ENCODE results near the gene ATP2B2.
A peak's percentile ranks its signal among the peaks of the same experiment; 100 is the strongest.

The ATP2B2 gene

DNA sequence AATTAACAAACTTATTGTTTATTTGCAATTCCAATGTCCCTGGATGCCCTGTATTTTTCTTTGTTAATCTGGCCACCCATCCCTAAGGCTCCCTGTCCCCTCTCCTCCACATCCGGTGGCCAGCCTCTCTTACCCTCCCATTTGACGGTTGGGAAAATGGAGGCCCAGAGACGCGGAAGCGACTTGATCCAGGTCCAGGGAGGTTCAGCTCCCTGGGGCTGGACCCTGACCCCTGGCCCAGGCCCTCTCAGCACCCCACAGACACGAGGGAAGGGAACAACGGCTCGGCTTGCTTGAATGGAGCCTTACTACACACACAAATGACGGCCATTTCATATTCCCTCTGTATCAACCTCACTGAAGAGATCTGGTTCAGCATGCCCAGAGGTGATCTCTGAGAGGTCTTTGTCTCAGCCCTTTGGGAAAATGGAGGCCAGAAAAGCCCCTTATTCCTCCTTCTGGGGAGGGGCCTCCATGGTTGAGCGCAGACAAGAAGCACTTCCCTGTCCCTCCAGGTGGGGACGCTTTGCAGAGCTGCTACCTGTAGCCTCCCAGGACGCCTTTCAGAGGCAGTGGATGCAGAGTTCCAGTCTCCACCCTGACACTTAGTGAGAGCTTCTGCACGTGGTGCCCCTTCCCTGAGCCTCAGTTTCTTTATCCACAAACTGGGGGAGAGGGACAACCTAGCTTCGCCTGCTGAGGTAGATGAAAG is 82.1 kb downstream of the ATP2B2 start:
- DNase-seq = no peak

DNA sequence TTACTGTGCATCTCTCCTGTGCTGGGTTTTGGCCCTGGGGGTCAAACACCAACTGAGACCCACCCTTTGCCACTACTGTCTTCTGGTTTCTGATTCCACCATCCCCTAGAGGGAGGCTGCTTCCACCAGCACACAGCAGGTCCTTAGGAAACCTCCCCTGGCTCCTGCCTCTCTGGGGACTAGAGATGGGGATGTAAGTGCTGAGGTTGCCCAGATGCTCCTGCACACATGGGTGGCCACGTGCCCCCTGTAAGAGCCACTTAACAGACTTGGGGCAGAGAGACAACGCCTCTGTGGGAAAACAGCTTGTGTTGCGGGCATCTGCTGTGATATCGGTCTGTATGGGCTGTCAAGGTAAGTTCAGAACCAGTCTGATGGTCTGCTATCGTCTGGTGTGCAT is 83.4 kb downstream of the ATP2B2 start:
- no peak for DNase-seq

- DNase-seq = no peak
Measured at GRCh38 chr3:10420745-10421475, 84.5 kb downstream of the ATP2B2 start.

- DNase-seq = no peak
Measured at GRCh38 chr3:10419637-10420232, 85.7 kb downstream of the ATP2B2 start.

- DNase-seq = no peak
Measured at GRCh38 chr3:10417847-10418246, 87.5 kb downstream of the ATP2B2 start.

- peak; percentile 31 for DNase-seq
Measured at GRCh38 chr3:10416730-10417300, 88.6 kb downstream of the ATP2B2 start.

DNA sequence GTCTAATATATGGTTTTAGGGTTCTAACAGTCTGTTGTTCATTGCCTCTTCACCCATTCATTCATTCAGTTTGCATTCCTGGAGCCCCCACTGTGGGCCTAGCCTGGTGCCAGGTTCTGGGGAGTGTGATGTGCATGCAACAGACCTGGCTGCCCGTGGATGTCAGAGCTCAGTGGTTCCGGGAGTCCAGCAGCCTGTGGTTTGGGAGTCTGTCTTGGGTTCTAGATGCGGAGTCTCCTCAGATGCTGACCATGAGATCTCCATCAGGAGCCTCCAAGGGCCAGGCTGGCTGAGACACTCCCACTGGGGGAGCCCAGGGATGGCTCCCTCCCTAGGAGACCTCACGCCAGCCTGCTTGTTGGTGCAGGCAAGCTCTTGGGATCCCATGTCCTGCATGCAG is 92.3 kb downstream of the ATP2B2 start:
- no peak for DNase-seq

- no peak for DNase-seq
Measured at GRCh38 chr3:10411598-10412332, 93.6 kb downstream of the ATP2B2 start.

DNA sequence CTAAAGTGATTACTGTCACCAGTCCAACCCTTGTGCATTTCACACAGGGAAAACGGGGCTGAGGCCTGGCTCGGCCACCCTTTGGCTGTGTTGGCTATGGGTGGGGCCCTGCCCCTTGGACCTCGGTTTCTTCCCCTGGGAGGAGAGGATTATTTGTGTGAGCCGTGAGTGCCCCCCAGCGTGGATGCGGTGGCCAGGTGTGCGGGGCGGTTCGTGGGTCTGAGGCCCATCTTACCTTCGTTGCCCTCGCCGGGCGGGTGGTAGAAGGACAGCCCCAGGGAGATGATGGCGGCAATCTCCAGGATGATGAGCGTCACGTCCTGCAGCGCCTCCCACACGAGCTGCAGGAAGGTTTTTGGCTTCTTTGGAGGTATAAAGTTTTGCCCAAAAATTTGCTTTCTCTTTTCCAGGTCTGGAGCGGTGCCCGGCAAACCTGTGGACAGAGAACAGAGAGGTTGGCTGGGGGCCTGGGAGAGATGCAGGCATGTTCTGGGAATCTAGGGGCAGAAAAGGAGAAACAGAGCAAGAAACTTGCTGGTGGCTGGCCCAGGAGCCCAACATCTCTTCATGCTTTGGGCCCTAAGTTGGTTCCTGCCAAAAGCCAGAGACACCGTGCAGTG is 94.9 kb downstream of the ATP2B2 start:
- DNase-seq = no peak

GRCh38 chr3:10408680-10409079 is 96.7 kb downstream of the ATP2B2 start:
- DNase-seq = no peak

GRCh38 chr3:10407361-10407760 is 98.0 kb downstream of the ATP2B2 start:
- no peak for DNase-seq

GRCh38 chr3:10406414-10406813 is 99.0 kb downstream of the ATP2B2 start:
- no peak for DNase-seq

DNA sequence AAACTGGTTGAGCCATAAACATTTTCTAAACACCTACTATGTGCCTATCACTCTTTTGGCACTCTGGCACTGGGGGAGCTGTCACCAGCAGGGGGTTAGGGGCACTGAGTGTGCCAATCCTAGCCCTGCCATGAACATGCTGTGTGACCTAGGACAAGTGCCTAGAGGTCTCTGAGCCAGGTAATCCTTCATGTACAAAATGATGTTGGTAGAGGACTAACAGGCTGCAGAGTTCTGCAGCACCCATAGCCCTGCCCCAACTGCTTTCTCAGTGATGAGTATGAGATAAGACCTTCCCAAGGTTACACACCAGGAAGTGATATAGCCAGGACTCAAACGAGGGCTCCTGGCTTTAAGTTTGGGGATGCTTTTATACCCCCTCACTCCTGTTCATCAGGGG is 99.6 kb downstream of the ATP2B2 start:
- no peak for DNase-seq

GRCh38 chr3:10404876-10405275 is 100.5 kb downstream of the ATP2B2 start:
- DNase-seq = no peak

DNA sequence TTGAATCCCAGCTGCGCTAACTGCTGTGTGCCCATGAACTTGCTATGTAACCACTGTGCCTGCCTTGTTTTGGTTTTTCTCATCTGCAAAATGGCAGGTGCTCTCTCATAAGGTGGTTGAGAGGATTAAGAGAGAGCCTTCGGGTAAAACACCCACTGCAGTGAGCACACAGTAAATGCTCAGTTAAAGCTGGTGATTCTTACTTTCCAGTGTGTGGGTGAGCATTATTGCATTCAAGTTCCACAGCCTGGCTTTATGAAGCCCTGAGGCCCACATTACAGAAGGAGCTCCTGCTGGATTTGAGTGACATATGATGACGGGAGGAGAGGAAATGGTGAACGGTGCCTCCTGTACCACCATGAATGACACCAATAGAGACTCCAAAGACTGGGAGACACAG is 101.0 kb downstream of the ATP2B2 start:
- no peak for DNase-seq

- no peak for DNase-seq
Measured at GRCh38 chr3:10401990-10402761, 103.2 kb downstream of the ATP2B2 start.

DNA sequence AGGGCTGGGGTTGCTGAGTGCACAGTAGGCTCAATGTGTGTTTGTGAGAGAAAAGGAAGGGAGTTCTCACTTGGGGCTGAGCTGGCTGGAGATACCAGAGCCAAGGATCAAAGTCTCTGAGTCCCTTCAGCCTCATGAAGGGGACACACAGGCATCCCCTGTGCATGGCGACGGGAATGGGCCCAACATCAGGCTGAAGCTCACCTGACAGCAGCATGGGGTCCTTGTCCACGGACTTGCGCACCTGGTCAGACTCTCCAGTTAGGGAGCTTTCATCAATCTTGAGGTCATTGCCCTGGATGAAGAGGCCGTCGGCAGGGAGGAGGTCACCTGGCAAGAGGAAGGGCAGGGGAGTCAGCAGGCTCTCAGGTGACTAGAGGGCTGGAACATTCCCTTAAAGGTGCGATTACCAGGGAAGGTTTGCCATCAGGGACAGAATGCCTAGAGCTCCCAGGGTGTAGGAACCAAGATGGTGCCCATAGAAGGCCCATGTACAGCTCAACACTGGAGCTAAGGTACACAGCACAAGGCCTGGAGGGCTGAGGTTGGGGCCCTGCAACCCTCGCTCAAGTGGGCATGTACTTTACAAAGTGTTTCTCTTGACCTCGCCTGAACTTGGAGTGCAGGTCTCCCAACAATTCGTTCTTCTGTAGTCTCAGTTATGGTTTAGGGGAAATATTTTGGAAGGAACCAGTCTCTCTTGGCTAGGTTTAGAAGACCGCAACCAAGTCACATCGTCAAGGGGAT is 104.5 kb downstream of the ATP2B2 start:
- DNase-seq = no peak

DNA sequence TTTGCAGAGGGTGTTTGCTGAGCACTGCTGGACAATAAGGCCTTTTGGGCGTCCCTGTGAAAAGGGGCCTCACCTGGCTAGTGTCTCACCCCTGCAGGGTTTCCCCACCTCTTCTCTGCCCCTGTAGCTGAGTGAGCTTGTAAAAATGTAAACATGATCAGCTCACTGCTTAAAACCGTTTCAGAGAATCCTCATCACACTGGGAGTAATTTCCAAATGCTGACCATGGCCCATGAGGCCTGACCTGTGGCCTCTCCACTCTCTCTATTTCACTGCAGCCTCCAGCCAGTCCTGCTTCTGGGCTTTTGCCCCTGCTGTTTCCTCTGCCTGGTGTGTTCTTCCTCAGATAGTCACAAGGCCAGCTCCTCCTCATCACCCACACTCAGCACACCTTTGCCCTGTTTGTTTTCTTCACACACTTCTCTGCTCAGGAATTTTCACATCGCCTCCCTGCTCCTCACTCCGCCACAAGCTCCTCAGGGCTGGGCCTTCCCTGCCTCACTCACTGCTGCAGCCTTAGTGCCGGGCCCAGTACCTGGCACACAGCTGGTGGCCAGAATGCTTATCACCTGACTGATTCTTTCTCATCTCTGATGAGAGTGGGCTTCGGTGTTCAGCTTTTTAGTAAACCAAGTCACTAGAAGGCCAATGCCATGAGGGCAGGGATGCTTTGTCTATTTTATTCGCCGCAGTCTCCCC is 105.2 kb downstream of the ATP2B2 start:
- no peak for DNase-seq

DNA sequence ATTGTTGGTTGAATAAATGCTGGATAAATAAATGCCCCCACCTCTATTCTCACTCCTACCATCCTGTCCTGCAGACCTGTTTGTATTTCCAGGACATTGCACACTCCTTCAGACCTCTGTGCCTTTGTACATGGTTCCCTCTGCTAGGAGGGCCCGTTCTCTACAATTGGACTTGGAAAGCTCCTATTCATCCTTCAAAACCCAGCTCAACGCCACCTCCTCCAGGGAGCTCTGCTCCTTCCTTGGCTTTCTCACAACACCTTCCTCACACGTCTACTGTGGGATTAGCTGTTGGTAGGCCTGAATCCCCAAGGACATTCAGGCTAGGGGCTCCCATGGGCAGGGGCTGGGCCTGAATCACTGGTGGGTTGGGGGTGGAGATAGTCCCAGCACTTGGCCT is 105.8 kb downstream of the ATP2B2 start:
- DNase-seq = no peak

DNA sequence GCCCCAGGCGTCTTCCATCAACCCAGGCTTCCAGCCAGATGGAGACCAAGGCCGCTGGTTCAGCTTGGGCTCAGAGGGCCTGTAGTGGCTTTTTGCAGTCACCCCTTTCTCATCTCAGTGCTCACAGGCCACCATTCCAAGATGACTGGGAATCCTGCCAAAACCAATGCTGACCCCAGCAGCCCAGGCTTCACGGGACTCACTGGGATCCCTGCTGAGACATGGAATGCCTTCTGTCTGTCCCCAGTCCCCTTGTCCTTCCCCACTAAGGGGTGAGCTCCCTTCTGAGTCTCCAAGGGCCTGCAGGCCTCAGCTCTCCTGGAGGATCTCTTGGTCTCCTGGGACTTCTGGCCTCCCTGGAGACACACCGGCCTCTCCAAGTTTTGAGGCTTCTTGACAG is 107.0 kb downstream of the ATP2B2 start:
- no peak for DNase-seq

GRCh38 chr3:10397879-10398278 is 107.5 kb downstream of the ATP2B2 start:
- no peak for DNase-seq

All from DMS 273 treated with DMSO at 0.1 percent for 48 hours (cell line).